ENCODE data around the gene OR6M1.

DNA sequence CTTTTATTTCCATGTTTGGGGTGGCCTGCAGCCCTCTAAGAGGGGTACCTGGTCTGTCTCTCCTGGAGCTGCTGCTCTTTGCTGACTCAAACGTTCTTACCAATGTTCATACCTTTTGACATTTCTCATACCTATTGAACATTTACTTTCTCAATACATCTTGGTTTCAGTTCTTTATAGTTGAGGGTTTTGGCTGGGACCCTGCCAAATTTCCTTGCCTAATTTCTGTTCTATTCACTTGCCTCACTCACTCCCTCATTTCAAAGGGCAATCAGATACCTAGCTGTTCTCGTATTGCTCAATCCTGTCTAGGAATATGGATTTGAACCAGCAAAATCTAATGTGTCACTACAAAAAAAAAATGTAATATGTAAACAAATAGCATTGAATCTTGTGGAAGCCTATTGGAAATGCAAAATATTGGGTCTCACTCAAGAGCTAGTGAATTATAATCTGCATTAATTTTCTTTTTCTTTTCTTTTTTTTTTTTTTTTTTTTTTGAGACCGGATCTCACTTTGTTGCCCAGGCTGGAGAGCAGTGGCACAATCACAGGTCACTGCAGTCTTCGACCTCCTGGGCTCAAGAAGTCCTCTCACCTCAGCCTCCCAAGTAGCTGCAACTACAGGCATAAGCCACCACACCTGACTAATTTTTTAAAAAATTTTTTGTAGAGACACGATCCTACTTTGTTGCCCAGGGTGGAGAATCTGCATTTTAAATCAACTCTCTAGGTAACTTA lies 7.5 kb downstream of the OR6M1 start:
- no peak for TF ChIP-seq EZH2 (IDR thresholded peaks at IDR 0.05; ENCODE audit: borderline replicate concordance, low read length)
- TF ChIP-seq, protein P1, sequence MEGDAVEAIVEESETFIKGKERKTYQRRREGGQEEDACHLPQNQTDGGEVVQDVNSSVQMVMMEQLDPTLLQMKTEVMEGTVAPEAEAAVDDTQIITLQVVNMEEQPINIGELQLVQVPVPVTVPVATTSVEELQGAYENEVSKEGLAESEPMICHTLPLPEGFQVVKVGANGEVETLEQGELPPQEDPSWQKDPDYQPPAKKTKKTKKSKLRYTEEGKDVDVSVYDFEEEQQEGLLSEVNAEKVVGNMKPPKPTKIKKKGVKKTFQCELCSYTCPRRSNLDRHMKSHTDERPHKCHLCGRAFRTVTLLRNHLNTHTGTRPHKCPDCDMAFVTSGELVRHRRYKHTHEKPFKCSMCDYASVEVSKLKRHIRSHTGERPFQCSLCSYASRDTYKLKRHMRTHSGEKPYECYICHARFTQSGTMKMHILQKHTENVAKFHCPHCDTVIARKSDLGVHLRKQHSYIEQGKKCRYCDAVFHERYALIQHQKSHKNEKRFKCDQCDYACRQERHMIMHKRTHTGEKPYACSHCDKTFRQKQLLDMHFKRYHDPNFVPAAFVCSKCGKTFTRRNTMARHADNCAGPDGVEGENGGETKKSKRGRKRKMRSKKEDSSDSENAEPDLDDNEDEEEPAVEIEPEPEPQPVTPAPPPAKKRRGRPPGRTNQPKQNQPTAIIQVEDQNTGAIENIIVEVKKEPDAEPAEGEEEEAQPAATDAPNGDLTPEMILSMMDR (conservative IDR thresholded peaks at IDR 0.05 in 1 of 2, IDR thresholded peaks at IDR 0.05 in 1 of 2; ENCODE audit: extremely low read depth in 1 of 2, insufficient read depth in 1 of 2, low read depth in 1 of 2, low read length in 2 of 2): no peak

Data from mammary epithelial cell (primary cell).